ENCODE data around the gene BRS3.

- TF ChIP-seq CTCF (IDR thresholded peaks at IDR 0.05) (no peak), EZH2 (IDR thresholded peaks at IDR 0.05) (no peak)
Measured at GRCh38 chrX:136456133-136456532, 31.6 kb upstream of the BRS3 start.

All from neural progenitor cell (in vitro differentiated cells).